Stimulated activated CD8-positive, alpha-beta memory T cell treated with anti-CD3 and anti-CD28 coated beads, Interleukin-4, amount 100 ng/mL, for 48 hours (primary cell): ENCODE results near the gene CD9.
A peak's percentile ranks its signal among the peaks of the same experiment; 100 is the strongest.
"Not testable (repeated sequence)": the region's sequence is repeated elsewhere in the genome, so short reads cannot be mapped to it uniquely, and the experiment has no call there.

Experiments
- DNase-seq: peaks from one replicate; pipeline ENCODE4 v3.0.0-alpha.2; 2020

Gene CD9

DNA sequence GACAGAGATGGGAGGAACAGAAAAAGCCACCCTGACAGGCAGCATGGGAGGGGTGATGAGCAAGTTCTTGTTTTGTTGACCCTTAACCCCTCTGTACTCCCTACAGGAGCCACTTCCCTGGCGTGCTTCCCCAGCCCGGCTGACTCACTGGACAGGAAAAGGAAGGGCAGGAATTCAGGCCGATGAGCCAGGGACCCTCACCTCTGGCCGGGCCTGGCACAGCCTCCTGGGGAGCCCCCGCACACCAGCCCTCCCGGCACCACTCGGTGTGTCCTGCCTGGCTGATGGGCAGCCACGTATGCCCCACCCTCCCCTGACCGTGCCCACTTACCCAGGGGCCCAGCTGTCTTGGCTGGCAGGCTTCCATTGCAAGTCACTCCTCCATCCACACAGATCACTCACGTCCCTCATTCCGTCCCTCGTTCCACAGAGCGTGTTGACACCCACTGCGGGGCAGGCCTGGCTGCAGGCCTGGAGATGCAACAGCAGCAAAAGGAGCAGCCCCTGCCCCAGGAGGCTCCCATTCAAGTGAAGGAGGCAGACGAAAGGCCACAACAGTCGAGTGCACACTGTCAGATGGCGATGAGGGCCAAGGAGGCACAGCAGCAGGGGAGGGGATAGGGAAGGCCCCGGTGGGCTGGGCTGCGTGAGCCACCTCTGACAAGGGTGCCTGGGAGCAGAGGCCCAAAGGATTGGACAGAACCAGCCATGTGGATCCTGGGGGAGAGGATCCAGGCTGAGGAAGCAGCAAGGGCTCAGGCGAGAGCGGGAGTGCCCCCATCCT, 19.7 kb upstream of the CD9 start:
- DNase-seq, result no peak

- no peak for DNase-seq
Observed at GRCh38 chr12:6181166-6181565, 19.0 kb upstream of the CD9 start.

GRCh38 chr12:6181583-6182278, 18.5 kb upstream of the CD9 start:
- DNase-seq, result no peak

- no peak for DNase-seq
Observed at GRCh38 chr12:6182279-6182898, 17.8 kb upstream of the CD9 start.

GRCh38 chr12:6183689-6184428, 16.3 kb upstream of the CD9 start:
- DNase-seq, result no peak

DNA sequence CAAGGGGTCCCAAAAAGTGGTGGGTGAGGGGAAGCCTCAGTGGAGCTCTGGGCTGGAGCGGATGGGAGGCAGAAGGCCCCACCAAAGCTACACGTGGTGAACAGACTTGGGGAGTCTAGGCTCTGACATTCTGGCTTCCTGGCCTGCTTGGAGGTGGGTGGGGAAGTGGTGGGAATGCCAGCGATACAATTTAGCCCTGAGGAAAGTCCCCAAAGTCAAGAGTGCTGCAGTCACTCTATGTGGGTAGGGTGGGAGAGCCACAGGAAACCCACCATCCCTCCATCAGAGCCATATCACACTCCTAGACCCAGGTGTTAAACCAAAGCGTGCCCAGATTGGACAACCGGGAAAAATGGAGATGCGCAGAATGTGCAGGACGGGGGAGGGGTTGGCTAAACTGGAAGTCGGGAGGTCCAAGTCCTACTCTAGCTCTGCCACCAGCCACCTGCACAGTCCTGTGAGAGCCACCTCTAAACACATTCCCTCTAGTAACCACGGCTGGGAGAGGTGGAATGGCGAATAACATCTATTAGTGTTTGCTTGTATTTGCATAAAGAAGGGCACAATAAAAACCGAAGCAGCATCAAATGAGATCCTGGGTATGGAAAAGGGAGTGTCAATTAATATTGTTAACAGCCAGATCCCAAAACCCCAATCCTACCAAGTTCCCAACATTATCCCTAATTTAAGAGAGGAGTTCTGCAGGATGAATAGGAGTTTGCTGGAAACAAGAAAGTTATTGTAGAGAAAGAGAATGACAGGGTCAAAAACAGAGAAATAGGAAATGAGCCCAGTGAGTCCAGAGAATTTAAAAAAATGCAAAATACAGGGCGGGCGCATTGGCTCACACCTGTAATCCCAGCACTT, 14.0 kb upstream of the CD9 start:
- DNase-seq, result no peak

DNA sequence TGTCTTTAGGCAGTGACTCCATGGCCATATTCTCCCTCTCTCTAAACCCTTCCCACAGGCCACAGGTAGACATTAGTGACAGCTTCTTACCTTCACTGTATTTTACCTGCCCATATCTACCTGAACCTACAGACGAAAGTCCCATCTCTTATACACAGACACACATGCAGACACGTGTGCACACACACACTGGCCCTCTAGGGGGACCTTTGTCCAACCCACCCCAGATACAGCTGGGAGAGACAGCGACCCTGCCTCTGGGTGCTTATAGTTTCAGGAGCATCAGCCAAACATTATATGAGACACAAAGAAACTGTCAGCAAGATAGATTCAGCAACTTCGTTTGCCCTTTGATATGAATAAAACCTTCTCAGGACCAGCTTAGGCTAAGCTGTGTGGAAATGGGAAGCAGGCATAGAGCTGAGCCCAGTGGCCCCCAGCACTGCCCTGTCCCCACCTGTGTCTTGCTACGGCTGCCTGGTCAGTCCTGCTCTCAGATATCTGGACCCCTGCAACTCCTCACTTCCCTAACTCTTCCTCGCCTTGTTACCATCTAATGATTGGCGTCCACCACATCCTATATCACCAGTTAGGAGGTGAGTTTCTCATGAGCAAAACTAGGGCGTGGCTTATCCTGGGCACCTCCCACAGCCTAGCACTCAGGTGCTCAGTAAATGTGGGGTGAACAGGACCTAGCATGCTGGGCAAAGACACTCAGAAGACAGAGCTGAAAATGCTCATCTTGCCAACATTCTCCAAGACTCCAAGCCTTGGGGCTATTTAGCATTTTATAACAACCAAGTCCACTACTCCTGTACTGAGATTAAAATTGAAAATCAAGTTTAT, 12.0 kb upstream of the CD9 start:
- DNase-seq, result no peak

- DNase-seq, result no peak
Observed at GRCh38 chr12:6189028-6189427, 11.2 kb upstream of the CD9 start.

GRCh38 chr12:6189952-6190598, 10.1 kb upstream of the CD9 start:
- DNase-seq, result not testable (repeated sequence)

- DNase-seq, result not testable (repeated sequence)
Observed at GRCh38 chr12:6190767-6191530, 9.3 kb upstream of the CD9 start.

DNA sequence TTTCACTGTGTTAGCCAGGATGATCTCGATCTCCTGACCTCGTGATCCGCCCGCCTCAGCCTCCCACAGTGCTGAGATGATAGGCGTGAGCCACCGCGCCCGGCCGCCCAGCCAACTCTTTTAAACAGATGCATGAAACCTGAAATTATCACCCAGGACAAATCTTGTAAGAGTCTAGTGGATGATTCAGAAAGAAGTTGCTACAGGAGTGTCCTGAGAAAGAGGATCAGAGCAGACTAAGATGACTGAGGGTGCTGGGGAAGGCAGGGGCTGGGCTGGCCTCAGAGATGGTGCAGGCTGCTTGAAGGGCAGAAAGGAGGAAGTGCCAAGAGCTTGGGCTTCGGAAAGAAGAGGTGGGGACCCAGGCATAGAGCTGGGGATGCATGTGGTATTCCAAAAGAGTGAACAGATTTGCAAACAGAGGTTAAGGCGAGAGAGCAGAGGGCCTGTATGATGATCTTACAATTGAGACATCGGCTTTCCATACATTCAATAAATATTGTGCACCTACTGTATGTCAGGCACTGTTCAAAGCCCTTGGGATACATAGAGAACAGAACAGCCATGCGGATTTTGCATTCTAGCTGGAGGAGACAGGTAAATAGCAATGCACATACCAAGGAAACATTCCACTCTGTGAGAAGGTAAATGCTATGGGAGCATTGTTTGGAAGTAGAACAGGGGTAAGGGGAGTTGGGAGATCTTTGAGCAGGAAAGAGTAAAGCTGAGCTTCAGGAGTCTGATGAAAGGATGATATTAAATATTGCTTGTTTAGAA, 7.4 kb upstream of the CD9 start:
- DNase-seq, result no peak

DNA sequence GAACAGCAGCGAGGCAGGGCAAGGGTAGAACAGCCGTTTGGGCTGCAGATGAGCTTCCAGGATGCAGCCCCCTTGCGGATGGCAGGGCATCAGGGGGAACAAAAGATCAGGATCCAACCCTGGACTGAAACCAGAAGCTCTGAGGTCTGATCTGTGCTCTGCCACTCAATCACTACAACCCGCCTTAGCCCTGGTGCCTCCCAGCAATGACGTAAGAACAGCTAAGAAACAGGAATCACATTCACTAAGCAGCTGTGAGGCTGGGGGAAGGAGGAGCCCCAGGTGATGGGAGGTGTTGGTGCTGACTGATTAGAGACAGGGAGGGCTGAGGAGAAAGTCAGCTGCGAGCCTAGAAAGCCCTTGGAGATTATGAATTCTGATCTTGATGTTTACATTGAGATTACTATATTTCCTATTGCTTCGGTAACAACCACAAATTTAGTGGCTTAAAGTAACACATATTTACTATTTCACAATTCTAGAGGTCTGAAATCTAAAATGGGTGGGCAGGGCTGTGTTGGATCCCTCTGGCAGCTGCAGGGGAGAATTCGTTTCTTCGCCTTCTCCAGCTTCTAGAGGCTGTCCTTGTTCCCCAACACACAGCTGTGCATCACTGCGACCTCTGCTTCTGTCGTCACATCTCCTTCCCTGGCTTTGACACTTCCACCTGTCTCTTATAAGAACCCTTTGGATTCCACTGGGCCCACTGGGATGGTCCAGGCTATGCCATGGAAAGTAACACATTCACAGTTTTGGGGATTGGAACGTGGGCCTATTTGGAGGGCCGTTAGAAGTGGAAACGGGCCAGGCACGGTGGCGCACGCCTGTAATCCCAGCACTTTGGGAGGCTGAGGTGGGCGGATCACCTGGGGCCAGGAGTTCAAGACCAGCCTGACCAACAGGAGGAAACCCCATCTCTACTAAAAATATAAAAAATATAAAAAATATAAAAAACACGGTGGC, 6.1 kb upstream of the CD9 start:
- DNase-seq, result no peak

DNA sequence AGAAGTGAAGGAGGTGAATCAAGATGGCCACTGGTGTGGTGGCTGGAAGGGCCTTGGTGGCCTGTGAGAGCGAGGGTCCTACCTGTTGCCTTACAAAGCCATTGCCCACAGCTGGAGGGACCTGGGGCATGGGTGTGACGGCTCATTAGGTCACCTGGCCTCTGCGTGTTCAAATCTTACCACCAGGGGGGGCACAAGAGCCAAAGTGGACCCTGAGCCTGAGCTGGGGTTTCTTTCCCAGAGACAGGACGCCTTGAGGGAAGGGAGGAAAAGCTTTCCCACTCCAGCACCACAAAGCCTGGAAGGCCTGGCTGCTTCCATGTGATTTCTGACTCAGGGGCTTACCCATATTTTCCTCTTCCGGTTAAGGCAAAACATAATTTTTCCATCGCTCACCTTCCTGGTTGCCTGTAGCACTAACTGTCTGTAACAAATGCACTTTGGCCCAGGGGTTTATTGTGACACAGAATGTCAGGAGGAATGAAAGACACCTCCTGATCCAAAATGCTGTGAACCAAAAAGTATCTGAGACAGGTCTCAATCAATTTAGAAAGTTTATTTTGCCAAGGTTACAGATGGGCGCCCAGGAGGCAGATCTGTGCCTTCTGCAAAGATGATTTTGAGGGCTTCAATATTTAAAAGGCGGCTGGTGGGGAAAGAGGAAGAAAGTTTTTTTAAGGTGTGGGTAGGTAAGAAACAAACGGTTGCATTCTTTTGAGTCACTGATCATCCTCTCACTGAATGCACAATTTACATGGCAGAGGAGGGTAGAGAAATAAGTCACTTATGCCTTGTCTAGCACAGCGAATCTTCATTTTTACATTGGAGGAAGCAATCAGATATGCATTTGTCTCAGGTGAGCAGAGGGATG, 4.3 kb upstream of the CD9 start:
- DNase-seq, result peak; percentile 91

- no peak for DNase-seq
Observed at GRCh38 chr12:6198051-6198450, 2.1 kb upstream of the CD9 start.

GRCh38 chr12:6198556-6198955, 1.6 kb upstream of the CD9 start:
- no peak for DNase-seq

DNA sequence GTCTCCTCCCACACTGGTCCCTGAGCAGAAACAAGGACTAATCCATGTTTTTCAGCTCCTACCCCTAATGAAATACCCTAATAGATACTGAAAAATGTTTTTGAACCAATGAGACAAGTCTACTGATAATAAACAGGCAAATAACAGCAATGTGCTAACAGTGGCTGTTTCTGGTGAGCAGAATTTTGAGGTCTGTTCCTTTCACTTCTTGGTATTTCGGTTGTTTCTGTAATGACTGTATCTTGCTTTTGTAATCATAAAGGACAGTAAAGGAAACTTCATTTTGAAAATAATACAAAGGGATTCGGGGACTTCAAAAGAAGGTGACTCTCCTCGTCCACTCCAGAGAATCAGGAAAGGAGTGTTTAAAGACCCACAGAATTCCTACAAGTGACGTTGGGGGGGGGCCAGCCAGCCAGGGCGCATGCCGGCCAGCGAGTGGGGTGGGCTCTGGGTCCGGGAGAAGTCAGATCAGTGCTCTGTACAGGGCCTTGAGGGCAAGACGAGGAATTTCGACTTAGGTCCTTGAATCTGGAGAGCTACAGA, 1.1 kb upstream of the CD9 start:
- no peak for DNase-seq
